NK-92 (cell line): ENCODE measurements around the gene ERH.

Experiments
- DNase-seq: peaks from one replicate; lab custom pipeline; 2025; ENCODE audit not compliant: unreplicated experiment; lab: John Stamatoyannopoulos, UW

Gene ERH

GRCh38 chr14:69331206-69331605 is 66.9 kb downstream of the ERH start:
- DNase-seq: no peak
